Muscle layer of colon (tissue), 2 donors: ENCODE data around the gene ZMIZ1.

Source experiments
- H3K27ac ChIP-seq: one replicate; pipeline ENCODE4 v1.7.0; 2013; ENCODE audit warnings: low read depth, mild to moderate bottlenecking, low read length, moderate library complexity
- H3K27me3 ChIP-seq, 2 donors: one replicate each; pipeline ENCODE4 v1.7.0; 2013; ENCODE audit warnings: low read length in 2 of 2, mild to moderate bottlenecking in 2 of 2; ENCODE audit not compliant: insufficient read depth in 2 of 2, control insufficient read depth in 1 of 2
- H3K36me3 ChIP-seq: one replicate; pipeline ENCODE4 v1.7.0; 2013; ENCODE audit warnings: mild to moderate bottlenecking, low read length; ENCODE audit not compliant: insufficient read depth
- H3K4me1 ChIP-seq: one replicate; pipeline ENCODE4 v1.7.0; 2013; ENCODE audit warnings: mild to moderate bottlenecking, low read length; ENCODE audit not compliant: insufficient read depth
- H3K4me3 ChIP-seq, 2 donors: one replicate each; pipeline ENCODE4 v1.7.0; 2013; ENCODE audit warnings: low read length in 2 of 2, low read depth in 1 of 2, mild to moderate bottlenecking in 1 of 2, moderate library complexity in 1 of 2
- H3K9ac ChIP-seq: one replicate; pipeline ENCODE4 v1.7.0; 2013; ENCODE audit warnings: low read length
- H3K9me3 ChIP-seq: one replicate; pipeline ENCODE4 v1.7.0; 2013; ENCODE audit warnings: mild to moderate bottlenecking, low read length
- donor health status: abdominal sarcoma.
- donor health status: Adenocarcinoma of cecum.

ZMIZ1 gene

DNA sequence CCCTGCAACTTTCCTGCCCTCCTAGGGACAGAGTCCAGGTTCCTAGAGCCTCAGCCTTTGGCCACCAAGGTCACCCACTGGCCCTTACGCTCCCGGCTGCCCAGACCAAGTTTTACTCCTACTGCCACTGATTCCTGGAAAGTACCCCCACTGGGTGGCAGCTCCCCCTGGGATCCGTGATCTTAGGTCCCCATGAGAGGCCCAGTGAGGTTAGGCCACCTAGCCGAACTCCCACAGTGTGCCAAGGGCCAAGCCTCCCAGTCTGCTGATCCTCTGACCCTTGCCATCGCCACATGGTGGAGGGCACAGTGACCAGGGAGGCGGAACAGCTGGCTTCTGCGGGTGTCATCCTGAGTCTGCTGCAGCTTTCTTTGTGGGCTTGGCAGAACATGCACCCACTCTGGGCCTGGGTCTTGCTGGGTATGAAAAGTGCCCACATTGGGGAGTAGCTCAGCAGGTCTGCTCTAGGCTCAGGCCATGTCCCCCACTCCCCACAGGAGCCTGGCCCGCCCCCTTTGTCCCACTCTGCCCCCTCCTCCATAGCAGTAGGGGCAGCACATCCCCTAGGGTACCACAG lies 238.0 kb downstream of the ZMIZ1 start:
- no peak overlapping the region for H3K27ac ChIP-seq
- H3K27me3 ChIP-seq, result no peaks in the 10 kb centered on the region
- no peaks in the 10 kb centered on the region for H3K9me3 ChIP-seq
- peaks cover 5% of the 10 kb centered on the region for H3K4me1 ChIP-seq
- peaks cover 71% of the 10 kb centered on the region for H3K36me3 ChIP-seq
- H3K4me3 ChIP-seq, result no peak overlapping the region
- no peak overlapping the region for H3K9ac ChIP-seq

DNA sequence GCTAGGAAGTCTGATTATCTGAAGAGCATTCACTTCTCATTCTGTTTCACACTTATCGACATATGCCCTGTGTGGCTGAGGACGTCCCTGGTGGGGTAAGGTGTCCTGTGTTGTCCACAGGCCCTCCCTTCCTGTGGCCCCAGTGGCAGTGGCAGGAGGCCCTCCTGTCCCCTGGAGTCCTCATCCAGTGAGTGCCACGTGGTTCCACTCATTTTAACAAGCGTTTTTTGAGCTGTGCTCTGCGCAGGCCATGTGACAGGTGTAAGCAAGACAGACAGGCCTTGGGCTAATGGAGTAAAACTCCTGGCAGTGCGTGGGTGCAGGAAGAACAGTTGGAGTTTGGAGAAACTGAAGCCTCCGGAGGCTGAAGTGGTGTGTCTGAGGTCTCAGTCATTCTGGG lies 239.2 kb downstream of the ZMIZ1 start:
- no peak overlapping the region for H3K9ac ChIP-seq
- H3K27ac ChIP-seq, result no peak overlapping the region
- H3K36me3 ChIP-seq, result peaks cover 68% of the 10 kb centered on the region
- no peaks in the 10 kb centered on the region for H3K9me3 ChIP-seq
- H3K4me1 ChIP-seq, result peaks cover 5% of the 10 kb centered on the region
- H3K4me3 ChIP-seq, result no peak overlapping the region
- no peaks in the 10 kb centered on the region for H3K27me3 ChIP-seq

DNA sequence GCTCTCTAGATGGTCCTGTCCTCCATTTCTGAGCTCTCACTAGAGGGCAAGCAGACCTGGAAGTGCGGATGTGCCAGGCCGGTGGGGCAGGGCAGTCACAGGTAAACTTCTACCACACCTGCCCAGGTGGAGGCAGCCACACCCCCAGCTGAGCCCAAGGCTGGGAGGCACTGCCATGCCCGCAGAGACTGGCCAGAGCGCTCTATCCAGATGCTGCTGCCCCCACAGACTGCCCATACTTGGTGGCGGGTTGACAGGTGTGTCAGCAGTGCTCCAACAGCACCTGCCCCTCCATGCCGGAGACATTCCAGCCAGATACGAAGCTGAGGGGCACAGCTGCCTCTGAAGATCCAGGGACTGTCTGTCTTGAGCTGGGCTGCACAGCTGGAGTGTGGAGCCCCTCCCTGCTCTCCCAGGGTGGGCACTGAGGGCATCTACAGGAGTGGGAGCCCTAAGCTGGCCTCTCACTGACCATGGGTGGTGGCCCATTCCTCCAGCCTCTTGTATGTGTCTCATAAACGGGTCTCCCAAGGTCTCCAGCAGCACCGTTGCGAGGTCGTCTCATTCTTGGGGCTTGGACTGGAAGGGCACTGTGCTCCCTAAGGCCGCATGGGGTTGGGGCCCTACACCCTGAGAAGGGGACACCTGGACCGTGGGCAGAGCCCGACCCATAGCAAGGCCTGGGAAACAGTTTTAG lies 240.4 kb downstream of the ZMIZ1 start:
- no peaks in the 10 kb centered on the region for H3K9me3 ChIP-seq
- no peak overlapping the region for H3K9ac ChIP-seq
- H3K4me1 ChIP-seq, result peaks cover 5% of the 10 kb centered on the region
- H3K27ac ChIP-seq, result no peak overlapping the region
- H3K4me3 ChIP-seq, result no peak overlapping the region
- H3K36me3 ChIP-seq, result peaks cover 65% of the 10 kb centered on the region
- no peaks in the 10 kb centered on the region for H3K27me3 ChIP-seq

DNA sequence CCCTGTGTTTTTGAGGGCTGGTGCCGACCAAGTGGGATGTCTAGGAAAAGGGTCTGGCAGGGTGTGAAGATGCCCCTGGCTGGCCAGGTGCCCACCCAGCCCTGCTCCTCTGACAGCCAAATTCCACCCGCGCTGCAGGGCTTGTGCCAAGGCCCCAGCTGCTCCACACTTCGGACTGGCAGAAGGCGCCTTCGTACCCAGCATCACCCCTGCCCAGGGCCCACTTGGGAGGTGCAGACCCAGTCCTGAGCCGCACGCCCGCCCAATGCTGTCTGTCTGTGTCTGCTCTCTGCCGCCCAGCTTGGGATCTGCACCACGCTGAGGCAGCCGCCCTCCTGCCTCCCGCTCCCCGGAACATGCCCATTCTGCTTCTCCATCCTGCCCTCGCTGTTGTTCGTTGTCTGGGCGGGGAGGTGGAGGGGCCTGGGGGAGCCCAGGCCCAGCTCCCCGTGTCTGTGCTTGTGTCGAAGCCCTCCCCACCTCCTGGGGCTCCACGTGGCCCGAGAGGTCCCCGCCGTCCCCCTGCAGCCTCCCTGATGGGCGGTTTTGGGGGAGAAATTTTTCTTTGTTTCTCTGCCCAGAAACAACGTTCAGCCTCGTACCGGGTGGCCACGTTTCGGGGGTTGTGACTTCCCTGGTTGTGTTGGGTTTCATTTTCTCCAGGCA lies 241.6 kb downstream of the ZMIZ1 start:
- Histone ChIP-seq H3K27me3 (no peaks in the 10 kb centered on the region), H3K36me3 (peaks cover 59% of the 10 kb centered on the region), H3K4me1 (peaks cover 5% of the 10 kb centered on the region), H3K9me3 (no peaks in the 10 kb centered on the region), H3K27ac (no peak overlapping the region), H3K9ac (no peak overlapping the region), H3K4me3 (no peak overlapping the region)

DNA sequence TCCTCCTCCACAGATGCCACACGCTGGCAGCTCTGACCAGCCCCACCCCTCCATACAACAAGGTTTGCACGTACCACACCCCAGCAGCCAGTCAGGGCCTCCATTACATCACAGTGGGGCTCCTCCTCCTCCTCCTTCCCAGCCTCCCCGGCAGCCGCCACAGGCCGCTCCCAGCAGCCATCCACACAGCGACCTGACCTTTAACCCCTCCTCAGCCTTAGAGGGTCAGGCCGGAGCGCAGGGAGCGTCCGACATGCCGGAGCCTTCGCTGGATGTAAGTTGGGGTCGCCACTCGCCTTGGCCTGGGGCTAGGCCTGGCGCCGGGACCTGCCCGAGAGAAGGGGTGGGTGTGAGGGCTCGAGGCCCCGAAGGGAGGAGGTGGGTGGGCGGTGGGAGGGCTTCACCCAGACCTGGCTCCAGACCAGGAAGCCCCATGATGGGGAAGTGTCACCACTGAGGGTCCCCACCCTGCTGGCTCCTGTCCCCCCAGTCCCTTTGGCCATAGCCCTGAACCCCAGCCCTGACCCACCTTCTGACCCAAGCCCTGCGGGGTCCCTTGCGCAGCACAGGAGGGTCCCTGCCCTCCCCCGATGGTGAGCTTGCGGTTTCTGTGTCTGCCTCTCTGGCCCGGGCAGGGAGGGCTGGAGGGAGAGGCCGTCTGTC lies 242.3 kb downstream of the ZMIZ1 start:
- no peak overlapping the region for H3K4me3 ChIP-seq
- no peaks in the 10 kb centered on the region for H3K27me3 ChIP-seq
- H3K36me3 ChIP-seq, result peaks cover 58% of the 10 kb centered on the region
- H3K27ac ChIP-seq, result no peak overlapping the region
- H3K9me3 ChIP-seq, result no peaks in the 10 kb centered on the region
- peaks cover 5% of the 10 kb centered on the region for H3K4me1 ChIP-seq
- H3K9ac ChIP-seq, result no peak overlapping the region

DNA sequence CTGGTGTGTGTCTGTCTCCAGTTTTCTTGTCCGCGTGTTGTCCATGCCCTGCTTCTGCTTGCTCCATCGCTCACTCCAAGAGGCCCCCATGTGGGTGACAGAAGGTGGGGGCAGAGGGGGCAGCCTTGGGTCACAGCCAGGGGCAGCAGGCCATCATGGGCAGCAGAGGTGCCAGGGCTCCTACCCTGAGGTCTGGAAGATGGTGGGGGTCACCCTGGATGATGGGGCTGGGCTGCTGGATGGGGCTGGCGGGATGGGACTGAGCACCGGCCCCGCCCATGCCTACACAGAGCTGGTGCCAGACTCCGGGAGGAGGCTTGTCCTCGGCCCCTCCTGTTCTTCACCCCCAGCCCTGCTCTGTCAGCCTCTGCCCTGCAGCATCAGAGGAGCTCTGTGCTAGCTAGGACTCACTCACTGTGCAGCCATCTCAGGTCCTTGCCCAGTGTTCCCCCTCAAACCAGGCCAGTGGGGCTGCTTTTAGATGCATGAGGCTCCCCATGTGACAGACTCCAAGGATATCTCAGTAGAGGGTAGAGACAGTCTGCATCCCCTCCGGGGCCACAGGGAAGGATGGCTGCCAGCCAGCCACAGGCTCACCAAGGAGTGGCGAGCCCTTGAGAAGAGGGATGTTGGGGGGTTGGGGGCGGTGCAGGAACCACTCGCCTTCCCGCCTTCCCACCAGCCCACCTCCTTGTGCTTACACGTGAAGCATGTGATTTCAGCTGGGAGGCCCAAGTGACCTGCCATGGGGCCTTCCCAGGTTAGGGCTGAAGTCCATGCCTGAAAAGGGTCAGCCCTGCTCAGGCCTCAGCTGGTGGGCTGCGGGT lies 243.0 kb downstream of the ZMIZ1 start:
- H3K9me3 ChIP-seq, result no peaks in the 10 kb centered on the region
- H3K4me1 ChIP-seq, result peaks cover 8% of the 10 kb centered on the region
- peaks cover 50% of the 10 kb centered on the region for H3K36me3 ChIP-seq
- H3K9ac ChIP-seq, result no peak overlapping the region
- no peaks in the 10 kb centered on the region for H3K27me3 ChIP-seq
- H3K27ac ChIP-seq, result no peak overlapping the region
- H3K4me3 ChIP-seq, result no peak overlapping the region

DNA sequence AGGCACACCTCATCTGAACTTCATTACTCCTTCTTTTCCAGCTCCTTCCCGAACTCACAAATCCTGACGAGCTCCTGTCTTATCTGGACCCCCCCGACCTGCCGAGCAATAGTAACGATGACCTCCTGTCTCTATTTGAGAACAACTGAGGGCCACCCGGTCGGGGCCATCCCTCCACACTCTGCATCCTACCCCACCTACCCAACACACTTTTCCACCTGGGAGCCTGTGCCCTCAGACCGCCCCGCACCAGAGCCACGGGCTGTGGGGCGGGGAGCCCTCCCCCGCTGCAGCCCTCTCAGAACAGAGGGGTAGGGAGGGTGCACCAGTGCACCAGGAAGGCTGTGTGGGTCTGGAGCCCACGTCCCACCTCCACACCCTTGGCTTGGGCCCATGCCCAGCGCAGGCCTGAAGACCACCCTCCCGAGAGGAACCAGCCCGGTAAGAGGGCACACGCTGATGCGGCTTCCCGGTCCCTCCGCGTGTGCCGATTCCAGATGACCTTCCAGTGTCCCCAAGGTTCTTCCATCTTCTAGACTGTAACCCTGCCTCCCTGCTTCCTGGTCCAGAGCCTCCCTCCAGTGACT lies 243.9 kb downstream of the ZMIZ1 start:
- Histone ChIP-seq H3K27ac (no peak overlapping the region), H3K27me3 (no peaks in the 10 kb centered on the region), H3K4me3 (no peak overlapping the region), H3K4me1 (peaks cover 17% of the 10 kb centered on the region), H3K36me3 (peaks cover 41% of the 10 kb centered on the region), H3K9ac (no peak overlapping the region), H3K9me3 (no peaks in the 10 kb centered on the region)

DNA sequence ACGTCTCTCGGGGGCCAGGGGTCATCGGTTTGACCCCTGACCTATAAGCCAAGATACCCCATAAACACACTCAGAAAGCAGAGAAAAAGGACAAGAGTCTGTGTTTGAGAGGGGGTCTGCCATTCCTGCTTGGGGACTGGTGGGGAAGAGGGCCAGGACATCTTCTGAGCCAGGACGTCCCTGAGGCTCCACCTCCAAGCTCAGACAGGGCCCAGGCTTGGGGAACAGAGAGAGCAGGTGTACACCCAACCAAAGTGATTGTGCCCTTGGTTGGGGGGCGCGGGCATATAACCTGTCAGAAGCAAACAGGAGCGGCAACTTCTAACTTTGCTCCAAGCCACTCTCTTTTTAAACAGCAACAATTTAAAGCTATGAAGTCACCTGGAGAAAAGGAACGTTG lies 244.6 kb downstream of the ZMIZ1 start:
- H3K27me3 ChIP-seq, result no peaks in the 10 kb centered on the region
- H3K9me3 ChIP-seq, result no peaks in the 10 kb centered on the region
- no peak overlapping the region for H3K9ac ChIP-seq
- H3K27ac ChIP-seq, result no peak overlapping the region
- H3K36me3 ChIP-seq, result peaks cover 35% of the 10 kb centered on the region
- H3K4me1 ChIP-seq, result peaks cover 18% of the 10 kb centered on the region
- H3K4me3 ChIP-seq, result no peak overlapping the region

DNA sequence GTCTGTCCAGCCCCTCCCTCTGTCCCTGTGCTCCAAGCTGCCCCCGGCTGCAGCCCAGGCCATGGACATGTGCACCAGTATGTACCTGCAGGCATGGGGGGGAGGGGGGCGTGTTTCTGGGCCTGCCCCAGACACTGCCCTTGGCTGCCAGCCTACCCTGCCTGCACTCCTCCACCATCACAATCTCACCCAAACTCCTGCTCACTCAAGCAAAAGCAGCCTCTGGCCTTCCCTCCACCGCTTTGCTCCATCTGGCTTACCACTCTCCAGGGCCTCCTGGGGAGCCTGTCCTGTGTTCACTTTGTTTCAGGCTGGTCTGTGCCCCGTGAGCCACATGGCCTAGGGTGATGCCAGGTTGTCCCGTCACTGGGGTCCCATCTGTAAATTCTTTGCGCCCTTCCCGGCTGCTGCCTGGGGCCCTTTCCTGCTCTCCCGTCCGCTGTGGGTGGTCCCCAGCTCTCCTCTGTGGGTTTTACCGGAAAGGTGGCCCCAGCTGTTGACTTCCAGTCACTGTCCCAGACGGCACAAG lies 245.2 kb downstream of the ZMIZ1 start:
- no peaks in the 10 kb centered on the region for H3K9me3 ChIP-seq
- H3K27me3 ChIP-seq, result no peaks in the 10 kb centered on the region
- peaks cover 28% of the 10 kb centered on the region for H3K36me3 ChIP-seq
- H3K27ac ChIP-seq, result no peak overlapping the region
- H3K4me1 ChIP-seq, result peaks cover 18% of the 10 kb centered on the region
- no peak overlapping the region for H3K9ac ChIP-seq
- H3K4me3 ChIP-seq, result no peak overlapping the region

DNA sequence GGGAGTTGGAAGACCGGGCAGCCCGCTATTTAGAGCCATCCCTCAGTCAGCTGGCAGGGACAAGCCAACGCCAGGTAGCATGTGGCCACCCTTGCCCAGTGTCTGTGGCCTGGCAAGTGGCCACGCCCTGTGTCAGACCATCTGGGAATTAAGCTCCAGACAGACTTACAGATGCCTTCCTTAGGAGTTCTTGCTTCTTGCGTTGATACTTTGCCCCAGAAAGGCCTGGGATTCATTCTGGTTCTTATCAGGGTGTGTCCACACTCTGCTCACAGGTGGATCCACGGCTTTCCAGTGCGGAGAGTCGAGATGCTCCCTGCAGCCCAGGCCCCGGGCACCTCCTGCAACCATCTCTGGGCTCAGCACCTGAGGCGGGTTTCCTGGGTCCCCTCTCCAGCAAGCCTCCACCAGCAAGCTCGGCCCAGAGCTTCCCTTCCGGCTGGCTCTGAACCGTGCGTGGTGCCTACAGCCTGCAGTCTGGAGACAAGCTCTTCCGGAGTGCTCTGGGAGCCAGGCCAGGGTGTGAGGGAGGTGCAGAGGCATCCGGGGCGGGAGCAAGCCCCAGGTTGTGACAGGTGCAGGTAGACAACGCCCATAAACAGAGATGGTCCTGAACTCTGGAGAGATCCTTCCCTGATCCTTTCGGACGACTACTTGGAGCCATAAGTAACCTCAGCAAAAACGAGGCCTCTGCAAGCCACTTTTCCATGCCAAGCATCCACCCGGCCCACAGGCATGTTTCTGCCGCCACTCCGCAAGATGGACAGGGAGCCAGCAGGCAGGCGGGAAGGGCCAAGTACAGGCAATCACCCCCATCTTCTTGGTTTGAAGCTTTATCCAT lies 246.2 kb downstream of the ZMIZ1 start:
- Histone ChIP-seq H3K36me3 (peaks cover 26% of the 10 kb centered on the region), H3K4me1 (peaks cover 18% of the 10 kb centered on the region), H3K27ac (no peak overlapping the region), H3K27me3 (no peaks in the 10 kb centered on the region), H3K9ac (no peak overlapping the region), H3K4me3 (no peak overlapping the region), H3K9me3 (no peaks in the 10 kb centered on the region)
